Posterior vena cava (tissue), 2 donors: ENCODE measurements around the gene CENPX. TPM values are rescaled to one million over a fixed set of nuclear protein-coding genes. Genes with fewer than 3 reads are reported as not detected.

ENCODE experiments used
- DNase-seq: peaks from one replicate; pipeline ENCODE4 v3.0.0-alpha.2; 2020; ENCODE audit warnings: low spot score
- intact Hi-C, 2 donors: fragments of 100-400 bp; cut with DNase I; formaldehyde crosslinking; loops; one replicate each; pipeline versions ENCODE4 v1.14.1 to v1.14.2; 2022 to 2023
- total RNA-seq, 2 donors: library from RNA; stranded (reverse); fragmentation: NEBNext Ultra II Directional; extraction: Animal tissue kit (Norgen Biotek cat#: 25700); gene quantifications; one replicate each; pipeline ENCODE4 v1.2.1, GENCODE V29; 2021
- donor health status: DM: yes; HTN: yes; CAD: no.
- donor health status: DM: yes; HTN: yes; CAD: no.

Gene CENPX
- total RNA-seq, 2 donors from 2014 or later = 30.9 to 31.7 TPM

- DNase-seq = no peak
- intact Hi-C loops = no loop called here
Measured at GRCh38 chr17:82056729-82057621, 34.3 kb upstream of the CENPX start.

- DNase-seq = no peak
- intact Hi-C loops = loop anchor here in 1 of 2 donors (1.0 kb wide), 1 partner anchor 19 kb away; no protein-coding TSS in a partner anchor
Measured at GRCh38 chr17:82055965-82056728, 33.5 kb upstream of the CENPX start.

- intact Hi-C loops = loop anchor here in 1 of 2 donors (1.0 kb wide), 1 partner anchor 20 kb away; no protein-coding TSS in a partner anchor
- DNase-seq = no peak
Measured at GRCh38 chr17:82055023-82055964, 32.6 kb upstream of the CENPX start.

GRCh38 chr17:82054351-82055022 is 31.8 kb upstream of the CENPX start:
- DNase-seq = no peak
- intact Hi-C loops = loop anchor here in 1 of 2 donors (1.0 kb wide), 1 partner anchor 21 kb away; no protein-coding TSS in a partner anchor

GRCh38 chr17:82053556-82054263 is 31.0 kb upstream of the CENPX start:
- no peak for DNase-seq
- intact Hi-C loops = no loop called here

GRCh38 chr17:82053130-82053529 is 30.5 kb upstream of the CENPX start:
- intact Hi-C loops = no loop called here
- no peak for DNase-seq

- DNase-seq = no peak
- intact Hi-C loops = no loop called here
Measured at GRCh38 chr17:82052638-82053059, 30.0 kb upstream of the CENPX start.

GRCh38 chr17:82051776-82052637 is 29.3 kb upstream of the CENPX start, which contains the start of the genes GPS1 and RFNG:
GPS1 (plus strand) TSS chr17:82051898; CDS start chr17:82051932, 34 bp downstream.
RFNG (minus strand) TSS chr17:82051811; CDS start chr17:82051766, 45 bp downstream.
- intact Hi-C loops = no loop called here
- DNase-seq = peak; percentile 94

GRCh38 chr17:82050761-82051641 is 28.3 kb upstream of the CENPX start:
- DNase-seq = no peak
- intact Hi-C loops = no loop called here

GRCh38 chr17:82050152-82050760 is 27.6 kb upstream of the CENPX start:
- intact Hi-C loops = no loop called here
- no peak for DNase-seq

GRCh38 chr17:82049521-82049971 is 26.9 kb upstream of the CENPX start:
- DNase-seq = no peak
- intact Hi-C loops = no loop called here

- intact Hi-C loops = no loop called here
- no peak for DNase-seq
Measured at GRCh38 chr17:82049106-82049505, 26.4 kb upstream of the CENPX start.

- intact Hi-C loops = no loop called here
- DNase-seq = no peak
Measured at GRCh38 chr17:82048571-82048971, 25.9 kb upstream of the CENPX start.

GRCh38 chr17:82047914-82048570 is 25.4 kb upstream of the CENPX start:
- intact Hi-C loops = no loop called here

GRCh38 chr17:82047379-82047778 is 24.7 kb upstream of the CENPX start:
- intact Hi-C loops = no loop called here
- DNase-seq = no peak

More at GRCh38 chr17:82047914-82048570, 25.4 kb upstream of the CENPX start:
- DNase-seq = no peak
